Left kidney (tissue), 2 donors: ENCODE results near the gene FOXP4. TPM values are rescaled to one million over a fixed set of nuclear protein-coding genes. Genes with fewer than 3 reads are reported as not detected.

Experiments
- DNase-seq: peaks from one replicate; pipeline ENCODE4 v3.0.0-alpha.2; 2013
- polyA plus RNA-seq: library from polyadenylated mRNA; unstranded; fragments of 120-200 nt; gene quantifications from one replicate; pipeline ENCODE4 v1.2.1, GENCODE V29; 2013; ENCODE audit not compliant: insufficient read length

FOXP4 gene
- polyA plus RNA-seq, 1 donor, result 29.3 TPM

GRCh38 chr6:41546475-41546865, 289 bp downstream of the FOXP4 start:
- DNase-seq, result no peak

- no peak for DNase-seq
These were observed 951 bp downstream of the FOXP4 start for GRCh38 chr6:41546866-41547798.

GRCh38 chr6:41547799-41548097, 1.6 kb downstream of the FOXP4 start:
- no peak for DNase-seq

- no peak for DNase-seq
These were observed 2.1 kb downstream of the FOXP4 start for GRCh38 chr6:41548098-41548840.

- no peak for DNase-seq
These were observed 2.9 kb downstream of the FOXP4 start for GRCh38 chr6:41548841-41549642.

- no peak for DNase-seq
These were observed 3.5 kb downstream of the FOXP4 start for GRCh38 chr6:41549673-41550072.

- DNase-seq, result no peak
These were observed 5.0 kb downstream of the FOXP4 start for GRCh38 chr6:41551086-41551700.

- no peak for DNase-seq
These were observed 5.7 kb downstream of the FOXP4 start for GRCh38 chr6:41551857-41552256.

- no peak for DNase-seq
These were observed 6.5 kb downstream of the FOXP4 start for GRCh38 chr6:41552723-41553122.

- no peak for DNase-seq
These were observed 7.3 kb downstream of the FOXP4 start for GRCh38 chr6:41553405-41553999.

GRCh38 chr6:41555326-41556300, 9.4 kb downstream of the FOXP4 start:
- DNase-seq, result no peak

- DNase-seq, result no peak
These were observed 11.2 kb downstream of the FOXP4 start for GRCh38 chr6:41557335-41557734.

- DNase-seq, result no peak
These were observed 12.0 kb downstream of the FOXP4 start for GRCh38 chr6:41558033-41558807.

- no peak for DNase-seq
These were observed 13.7 kb downstream of the FOXP4 start for GRCh38 chr6:41559655-41560427.

GRCh38 chr6:41560431-41561192, 14.4 kb downstream of the FOXP4 start:
- no peak for DNase-seq

- DNase-seq, result no peak
These were observed 15.2 kb downstream of the FOXP4 start for GRCh38 chr6:41561416-41561815.

- no peak for DNase-seq
These were observed 16.0 kb downstream of the FOXP4 start for GRCh38 chr6:41561931-41562911.
